IMR-90 (cell line): Measurements from ENCODE around the gene MARVELD3.

Source experiments
- CTCF ChIP-seq: conservative IDR thresholded peaks from 2 replicates; pipeline ENCODE4 v1.5.1; 2012; ENCODE audit warnings: mild to moderate bottlenecking, low read depth, low read length, improper control_type of control experiment
- MXI1 ChIP-seq: IDR thresholded peaks from 2 replicates; pipeline ENCODE4 v1.6.1; 2012; ENCODE audit warnings: low read depth, mild to moderate bottlenecking, low read length, moderate library complexity, borderline replicate concordance
- POLR2A ChIP-seq: IDR thresholded peaks from 2 replicates; pipeline ENCODE4 v1.6.1; 2012; ENCODE audit warnings: mild to moderate bottlenecking, low read depth, low read length
- SMC3 ChIP-seq: fragments of 150-350 bp; IDR thresholded peaks from 2 replicates; pipeline ENCODE4 v1.6.1; 2016; ENCODE audit warnings: low read depth, mild to moderate bottlenecking, antibody characterized with exemption, low read length, moderate library complexity

GRCh38 chr16:71669926-71670536, 44.0 kb downstream of the MARVELD3 start:
- no peak for TF ChIP-seq POLR2A
- no peak for TF ChIP-seq MXI1
- no peak for TF ChIP-seq CTCF
- no peak for TF ChIP-seq SMC3
